Umbilical cord (tissue), 2 donors: ENCODE data around the gene XYLT2. TPM values are rescaled to one million over a fixed set of nuclear protein-coding genes. Genes with fewer than 3 reads are reported as not detected.

Source experiments
- DNase-seq: peaks from one replicate; pipeline ENCODE4 v3.0.0-alpha.2; 2015; ENCODE audit warnings: low spot score
- total RNA-seq: library from RNA; depleted of rRNA; stranded (reverse); fragments of >200 nt; gene quantifications from one replicate; pipeline ENCODE4 v1.2.3, GENCODE V29; 2014; ENCODE audit warnings: low replicate concordance; ENCODE audit not compliant: insufficient read depth

XYLT2 gene
- total RNA-seq, 1 donor from 2014 or later, result 29.6 TPM

- DNase-seq, result no peak
Measured at GRCh38 chr17:50348522-50349242, 2.8 kb downstream of the XYLT2 start.

DNA sequence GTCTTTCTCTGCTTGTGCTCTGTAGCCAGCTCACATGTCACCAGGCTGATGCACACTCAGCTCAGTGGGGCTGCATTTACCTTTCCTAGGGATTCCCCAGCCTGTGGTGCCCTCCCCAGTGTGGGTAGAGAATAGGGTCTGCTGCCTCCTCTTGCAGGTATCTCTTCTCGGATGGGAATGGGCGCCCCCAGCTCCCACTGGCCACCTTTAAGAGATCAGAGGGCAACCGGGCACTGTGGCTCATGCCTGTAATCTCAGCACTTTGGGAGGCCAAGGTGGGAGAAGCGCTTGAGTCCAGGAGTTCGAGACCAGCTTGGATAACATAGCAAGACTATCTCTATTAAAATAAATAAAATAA lies 3.3 kb downstream of the XYLT2 start:
- DNase-seq, result no peak

DNA sequence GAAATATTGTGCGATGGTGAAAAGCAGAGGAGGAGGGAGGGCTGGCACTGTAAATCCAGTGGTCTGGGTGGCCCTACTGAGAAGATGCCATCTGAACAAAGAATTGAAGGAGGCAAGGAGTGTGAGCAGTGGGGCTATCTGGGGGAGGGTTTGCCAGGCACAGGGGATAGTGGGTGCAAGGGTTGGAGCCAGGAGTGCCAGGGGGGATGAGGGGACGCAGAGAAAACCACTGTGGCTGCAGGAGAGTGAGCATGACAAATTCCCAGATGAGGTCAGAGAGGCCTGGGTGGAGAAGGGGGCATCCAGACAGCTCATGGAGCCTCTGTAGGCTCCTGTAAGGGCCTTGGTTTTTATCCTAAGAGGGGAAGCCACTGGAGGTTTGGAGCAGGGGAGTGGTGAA lies 4.8 kb downstream of the XYLT2 start:
- DNase-seq, result no peak

- no peak for DNase-seq
Measured at GRCh38 chr17:50352072-50352692, 6.3 kb downstream of the XYLT2 start.

DNA sequence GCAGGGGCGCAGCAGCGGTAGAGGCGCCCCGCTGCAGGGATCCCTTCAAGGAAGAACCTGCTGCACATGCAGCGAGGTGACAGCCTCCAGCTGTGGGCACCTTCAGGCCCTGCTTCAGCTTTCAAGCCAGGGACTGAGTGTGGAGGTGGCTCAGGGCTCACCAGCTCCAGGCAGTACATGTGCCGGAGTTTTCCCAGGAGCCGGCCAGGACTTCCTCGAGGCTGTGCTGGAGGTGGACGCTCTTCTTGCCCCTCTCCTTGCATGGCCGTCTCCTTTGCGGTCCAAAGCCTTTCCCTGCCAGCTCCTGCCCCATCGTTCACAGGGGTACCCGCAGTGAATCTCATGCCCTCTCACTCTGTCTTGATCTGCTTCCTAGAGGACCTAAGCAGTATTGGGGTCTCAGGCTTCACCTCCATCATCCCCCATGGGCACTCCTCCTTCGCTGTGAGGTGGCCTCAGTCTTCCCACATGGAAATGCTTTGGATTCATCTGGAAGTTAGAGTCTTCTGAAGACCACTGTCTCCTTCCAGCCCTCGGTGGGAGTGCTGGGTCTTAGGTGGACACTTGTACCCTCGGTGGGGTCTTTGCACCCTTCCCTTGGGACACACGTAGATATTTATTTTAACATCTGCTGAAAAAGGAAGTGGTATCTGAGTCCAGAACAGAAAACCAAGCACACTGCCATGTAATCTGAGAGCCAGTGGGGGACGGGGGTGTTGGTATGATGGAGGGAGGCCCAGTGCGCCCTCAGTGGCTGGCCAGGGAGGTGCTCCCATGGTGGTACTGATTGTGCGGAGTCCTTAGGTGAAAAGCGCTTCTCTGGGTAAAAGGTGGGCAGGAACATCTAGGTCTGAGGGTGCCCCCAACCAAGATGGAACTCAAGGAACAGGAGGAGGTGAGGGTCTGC lies 7.0 kb downstream of the XYLT2 start:
- DNase-seq, result no peak

DNA sequence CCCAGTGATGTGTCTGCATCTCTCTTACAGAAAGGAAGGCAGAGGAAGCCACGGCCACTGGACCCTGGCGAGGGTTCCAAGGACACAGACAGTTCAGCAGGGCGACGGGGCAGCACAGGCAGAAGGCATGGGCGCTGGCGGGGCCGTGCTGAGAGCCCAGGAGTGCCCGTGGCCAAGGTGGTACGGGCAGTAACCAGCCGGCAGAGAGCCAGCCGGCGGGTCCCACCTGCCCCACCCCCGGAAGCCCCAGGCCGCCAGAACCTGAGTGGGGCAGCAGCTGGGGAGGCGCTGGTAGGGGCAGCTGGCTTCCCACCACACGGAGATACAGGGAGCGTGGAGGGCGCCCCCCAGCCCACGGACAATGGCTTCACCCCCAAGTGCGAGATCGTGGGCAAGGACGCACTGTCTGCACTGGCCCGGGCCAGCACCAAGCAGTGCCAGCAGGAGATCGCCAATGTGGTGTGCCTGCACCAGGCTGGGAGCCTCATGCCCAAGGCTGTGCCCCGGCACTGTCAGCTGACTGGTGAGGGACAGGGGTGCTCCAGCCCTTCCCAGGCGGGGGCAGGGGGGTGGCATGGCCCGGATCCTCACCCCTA lies 7.8 kb downstream of the XYLT2 start:
- no peak for DNase-seq

DNA sequence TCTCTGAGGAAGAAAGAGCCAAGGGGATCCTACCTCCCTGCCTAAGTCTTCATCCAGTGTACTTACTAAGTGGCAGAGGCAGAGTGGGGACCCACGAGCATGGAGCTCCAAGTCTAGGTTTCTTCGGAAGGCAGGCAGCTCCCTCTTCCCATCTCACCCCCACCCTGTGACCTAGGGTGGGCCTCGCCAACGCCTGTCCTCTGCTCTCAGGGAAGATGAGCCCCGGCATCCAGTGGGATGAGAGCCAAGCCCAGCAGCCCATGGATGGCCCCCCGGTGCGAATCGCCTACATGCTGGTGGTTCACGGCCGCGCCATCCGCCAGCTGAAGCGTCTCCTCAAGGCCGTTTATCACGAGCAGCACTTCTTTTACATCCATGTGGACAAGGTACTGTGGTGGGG lies 8.3 kb downstream of the XYLT2 start:
- DNase-seq, result no peak

- DNase-seq, result no peak
Measured at GRCh38 chr17:50354776-50355175, 8.8 kb downstream of the XYLT2 start.

- DNase-seq, result no peak
Measured at GRCh38 chr17:50355336-50355700, 9.4 kb downstream of the XYLT2 start.

DNA sequence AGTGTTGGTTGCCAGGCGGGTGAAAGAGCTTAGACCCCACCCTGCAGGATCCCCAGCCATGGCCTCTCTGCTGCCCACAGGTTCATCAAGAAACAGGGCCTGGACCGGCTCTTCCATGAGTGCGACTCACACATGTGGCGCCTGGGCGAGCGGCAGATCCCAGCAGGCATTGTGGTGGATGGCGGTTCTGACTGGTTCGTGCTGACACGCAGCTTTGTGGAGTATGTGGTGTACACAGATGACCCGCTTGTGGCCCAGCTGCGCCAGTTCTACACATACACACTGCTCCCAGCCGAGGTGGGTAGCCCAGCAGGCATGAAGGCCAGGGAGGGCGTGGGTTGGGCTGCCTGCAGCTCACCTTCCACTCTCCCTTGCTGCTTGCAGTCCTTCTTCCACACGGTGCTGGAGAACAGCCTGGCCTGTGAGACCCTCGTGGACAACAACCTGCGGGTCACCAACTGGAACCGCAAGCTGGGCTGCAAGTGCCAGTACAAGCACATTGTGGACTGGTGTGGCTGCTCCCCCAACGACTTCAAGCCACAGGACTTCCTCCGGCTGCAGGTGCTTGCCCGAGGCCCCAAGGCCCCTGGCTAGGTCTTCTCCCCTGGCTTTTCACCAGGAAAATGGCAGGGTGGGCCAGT lies 9.9 kb downstream of the XYLT2 start:
- no peak for DNase-seq

- no peak for DNase-seq
Measured at GRCh38 chr17:50356418-50356817, 10.5 kb downstream of the XYLT2 start.

- no peak for DNase-seq
Measured at GRCh38 chr17:50356892-50357510, 11.1 kb downstream of the XYLT2 start.

- no peak for DNase-seq
Measured at GRCh38 chr17:50358177-50358576, 12.3 kb downstream of the XYLT2 start.

DNA sequence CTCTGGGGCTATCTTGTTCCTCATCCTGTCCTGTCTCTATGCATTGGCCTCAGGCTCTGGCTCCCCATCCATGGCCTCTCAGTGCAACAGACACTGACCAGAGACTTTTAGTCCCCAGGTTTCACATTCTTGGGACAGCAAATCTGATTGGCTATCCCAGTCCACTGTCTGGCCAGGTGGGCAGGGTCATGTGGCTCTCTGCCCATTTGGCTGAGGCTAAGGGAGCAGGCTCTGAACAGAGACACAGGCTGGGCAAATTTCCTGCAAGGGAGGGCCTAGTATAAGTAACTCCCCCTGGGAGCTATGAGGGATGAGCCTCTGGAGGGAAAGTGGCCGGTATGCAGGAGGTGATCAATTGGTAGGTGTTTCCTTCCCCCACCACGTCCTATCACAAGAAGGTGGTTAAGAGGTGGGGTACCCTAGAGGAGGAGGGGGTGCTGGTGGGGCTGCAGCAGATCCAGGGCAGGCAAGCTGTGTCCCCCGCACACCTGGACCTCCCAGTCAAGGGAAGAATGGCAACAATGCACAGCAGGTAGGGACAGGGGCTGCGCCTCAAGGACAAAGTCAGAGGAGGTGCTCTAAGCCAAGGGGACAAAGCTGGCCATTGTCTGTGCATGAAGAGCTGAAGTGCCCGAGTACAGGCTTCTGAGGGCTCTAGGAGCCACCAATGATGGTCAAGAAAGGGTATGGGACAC lies 13.2 kb downstream of the XYLT2 start:
- DNase-seq, result no peak

DNA sequence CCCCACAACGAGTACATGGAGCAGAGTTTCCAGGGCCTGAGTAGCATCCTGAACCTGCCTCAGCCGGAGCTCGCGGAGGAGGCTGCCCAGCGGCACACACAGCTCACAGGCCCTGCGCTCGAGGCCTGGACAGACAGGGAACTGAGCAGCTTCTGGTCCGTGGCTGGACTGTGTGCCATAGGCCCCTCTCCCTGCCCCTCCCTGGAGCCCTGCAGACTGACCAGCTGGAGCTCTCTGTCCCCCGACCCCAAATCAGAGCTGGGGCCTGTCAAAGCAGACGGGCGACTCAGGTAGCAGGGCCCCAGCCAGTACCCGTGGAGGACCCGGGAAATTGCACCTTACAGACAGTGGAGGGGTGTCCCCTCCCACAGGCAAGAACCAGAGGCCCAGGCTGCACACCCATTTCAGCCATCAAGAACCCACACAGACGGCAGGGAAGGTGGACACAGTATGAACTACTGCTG lies 14.1 kb downstream of the XYLT2 start:
- DNase-seq, result no peak

- DNase-seq, result no peak
Measured at GRCh38 chr17:50360486-50361115, 14.7 kb downstream of the XYLT2 start.

GRCh38 chr17:50361561-50362480 lies 15.9 kb downstream of the XYLT2 start:
- peak; percentile 69 for DNase-seq

- DNase-seq, result no peak
Measured at GRCh38 chr17:50362661-50363060, 16.7 kb downstream of the XYLT2 start.
